ENCODE measurements around the gene IQCH.
"Not testable (repeated sequence)": the region's sequence is repeated elsewhere in the genome, so short reads cannot be mapped to it uniquely, and the experiment has no call there.

Gene IQCH

DNA sequence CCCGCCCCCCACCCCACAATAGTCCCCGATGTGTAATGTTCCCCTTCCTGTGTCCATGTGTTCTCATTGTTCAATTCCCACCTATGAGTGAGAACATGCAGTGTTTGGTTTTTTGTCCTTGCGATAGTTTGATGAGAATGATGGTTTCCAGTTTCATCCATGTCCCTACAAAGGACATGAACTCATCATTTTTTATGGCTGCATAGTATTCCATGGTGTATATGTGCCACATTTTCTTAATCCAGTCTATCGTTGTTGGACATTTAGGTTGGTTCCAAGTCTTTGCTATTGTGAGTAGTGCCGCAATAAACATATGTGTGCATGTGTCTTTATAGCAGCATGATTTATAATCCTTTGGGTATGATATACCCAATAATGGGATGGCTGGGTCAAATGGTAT, 193.8 kb downstream of the IQCH start:
- not testable (repeated sequence) for H3K4me1 ChIP-seq (ENCODE audit: control insufficient read depth, insufficient read depth, low read length, poor library complexity, severe bottlenecking); H3K4me3 ChIP-seq (ENCODE audit: insufficient read depth, low read depth, low read length, poor library complexity, severe bottlenecking); H3K9me3 ChIP-seq (ENCODE audit: control insufficient read depth, low read length); H3K36me3 ChIP-seq (ENCODE audit: control insufficient read depth, insufficient read depth, low read length); DNase-seq; H3K27me3 ChIP-seq (replicated peaks; ENCODE audit: control insufficient read depth, insufficient read depth, low read length, poor library complexity, severe bottlenecking); H3K27ac ChIP-seq (ENCODE audit: insufficient read depth, low read length, poor library complexity, severe bottlenecking)

DNA sequence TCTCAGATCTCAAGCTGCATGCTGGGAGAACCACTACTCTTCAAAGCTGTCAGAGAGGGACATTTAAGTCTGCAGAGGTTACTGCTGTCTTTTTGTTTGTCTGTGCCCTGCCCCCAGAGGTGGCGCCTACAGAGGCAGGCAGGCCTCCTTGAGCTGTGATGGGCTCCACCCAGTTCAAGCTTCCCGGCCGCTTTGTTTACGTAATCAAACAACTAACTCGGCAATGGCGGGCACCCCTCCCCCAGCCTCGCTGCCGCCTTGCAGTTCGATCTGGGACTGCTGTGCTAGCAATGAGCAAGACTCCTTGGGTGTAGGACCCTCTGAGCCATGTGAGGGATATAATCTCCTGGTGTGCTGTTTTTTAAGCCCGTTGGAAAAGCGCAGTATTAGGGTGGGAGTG, 199.1 kb downstream of the IQCH start:
- DNase-seq; H3K36me3 ChIP-seq (ENCODE audit: control insufficient read depth, insufficient read depth, low read length); H3K27me3 ChIP-seq (replicated peaks; ENCODE audit: control insufficient read depth, insufficient read depth, low read length, poor library complexity, severe bottlenecking); H3K4me1 ChIP-seq (ENCODE audit: control insufficient read depth, insufficient read depth, low read length, poor library complexity, severe bottlenecking); H3K27ac ChIP-seq (ENCODE audit: insufficient read depth, low read length, poor library complexity, severe bottlenecking); H3K9me3 ChIP-seq (ENCODE audit: control insufficient read depth, low read length); H3K4me3 ChIP-seq (ENCODE audit: insufficient read depth, low read depth, low read length, poor library complexity, severe bottlenecking): not testable (repeated sequence)

DNA sequence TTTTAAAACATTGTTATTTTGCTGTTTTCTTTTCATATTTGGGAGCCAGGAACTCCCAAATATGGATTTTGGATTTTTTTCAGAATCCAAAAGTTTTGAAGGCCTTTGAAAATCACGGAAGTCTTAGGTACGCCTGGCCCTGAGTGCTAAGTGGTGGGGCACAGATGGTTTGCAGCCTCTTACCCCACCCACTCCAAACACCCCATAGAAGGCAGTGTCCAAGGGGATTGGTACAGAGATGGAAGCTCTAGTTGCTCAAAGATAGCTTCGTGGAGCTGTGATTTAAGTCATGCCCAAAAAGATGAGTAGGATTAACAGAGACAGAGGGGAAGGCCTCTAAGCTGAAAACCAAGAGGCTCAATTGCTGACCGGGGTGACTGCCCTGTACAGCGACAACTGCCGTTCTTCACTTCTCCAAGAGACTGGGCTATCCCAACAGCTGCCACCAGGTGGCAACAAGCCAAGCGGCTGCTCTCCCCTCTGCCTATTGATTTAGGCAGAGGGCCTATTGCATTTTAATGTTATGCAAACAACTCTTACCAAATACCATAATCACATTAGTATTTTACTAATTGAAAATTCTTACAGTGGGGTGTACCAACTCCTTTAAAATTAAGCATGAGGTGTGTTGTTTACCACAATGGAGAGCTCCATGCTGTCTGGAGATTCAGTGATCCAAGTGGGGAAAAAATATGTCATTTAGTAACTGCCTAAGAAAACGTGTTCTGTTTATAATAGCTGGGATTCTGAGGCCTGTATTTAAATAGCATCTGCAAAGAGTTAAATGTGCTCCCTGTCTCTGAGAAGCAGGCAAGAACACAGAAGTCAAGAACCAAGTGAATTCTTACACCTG, 202.3 kb downstream of the IQCH start:
- no peak overlapping the region for H3K4me3 ChIP-seq (ENCODE audit: insufficient read depth, low read depth, low read length, poor library complexity, severe bottlenecking)
- no peaks in the 10 kb centered on the region for H3K36me3 ChIP-seq (ENCODE audit: control insufficient read depth, insufficient read depth, low read length)
- peak; percentile 52 to 68 (median 56) for DNase-seq
- H3K27me3 ChIP-seq (replicated peaks; ENCODE audit: control insufficient read depth, insufficient read depth, low read length, poor library complexity, severe bottlenecking): no peaks in the 10 kb centered on the region
- no peak overlapping the region for H3K27ac ChIP-seq (ENCODE audit: insufficient read depth, low read length, poor library complexity, severe bottlenecking)
- no peaks in the 10 kb centered on the region for H3K4me1 ChIP-seq (ENCODE audit: control insufficient read depth, insufficient read depth, low read length, poor library complexity, severe bottlenecking)
- H3K9me3 ChIP-seq (ENCODE audit: control insufficient read depth, low read length): no peaks in the 10 kb centered on the region

DNA sequence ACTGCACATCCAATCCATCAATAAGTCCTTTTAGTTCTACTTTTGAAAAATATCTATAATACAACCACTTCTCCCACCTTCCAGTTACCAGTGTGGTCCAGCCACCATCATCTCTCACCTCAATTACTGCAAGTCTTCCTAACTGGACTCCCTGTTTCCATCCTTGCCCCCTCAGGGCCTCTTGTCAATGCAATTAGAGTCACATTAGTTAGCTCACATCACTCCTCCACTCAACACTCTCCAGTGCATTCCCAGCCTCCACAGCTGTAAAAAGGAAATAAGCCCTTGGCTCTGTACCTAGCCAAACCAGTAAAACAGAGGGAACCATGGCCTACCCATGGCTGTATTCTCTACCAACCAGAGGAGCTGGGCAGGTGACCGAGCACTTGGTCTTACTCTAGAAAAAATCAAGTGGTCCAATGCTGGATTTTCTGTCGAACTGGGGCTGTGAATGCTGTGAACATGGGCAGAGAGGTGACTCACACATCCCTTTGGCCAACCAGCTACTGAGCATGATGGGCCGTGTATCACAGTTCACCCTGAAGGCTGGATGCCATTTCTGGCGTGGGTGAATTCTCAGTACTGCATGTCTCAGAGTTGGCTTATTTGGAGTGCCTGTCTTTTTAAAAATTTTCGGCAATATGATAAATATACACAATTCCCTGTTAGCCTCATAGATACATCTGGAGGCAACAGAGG, 203.9 kb downstream of the IQCH start:
- no peak for DNase-seq
- Histone ChIP-seq H3K4me1 (ENCODE audit: control insufficient read depth, insufficient read depth, low read length, poor library complexity, severe bottlenecking) (no peaks in the 10 kb centered on the region), H3K27ac (ENCODE audit: insufficient read depth, low read length, poor library complexity, severe bottlenecking) (no peak overlapping the region), H3K4me3 (ENCODE audit: insufficient read depth, low read depth, low read length, poor library complexity, severe bottlenecking) (no peak overlapping the region), H3K9me3 (ENCODE audit: control insufficient read depth, low read length) (no peaks in the 10 kb centered on the region), H3K27me3 (replicated peaks; ENCODE audit: control insufficient read depth, insufficient read depth, low read length, poor library complexity, severe bottlenecking) (no peaks in the 10 kb centered on the region), H3K36me3 (ENCODE audit: control insufficient read depth, insufficient read depth, low read length) (no peaks in the 10 kb centered on the region)

DNA sequence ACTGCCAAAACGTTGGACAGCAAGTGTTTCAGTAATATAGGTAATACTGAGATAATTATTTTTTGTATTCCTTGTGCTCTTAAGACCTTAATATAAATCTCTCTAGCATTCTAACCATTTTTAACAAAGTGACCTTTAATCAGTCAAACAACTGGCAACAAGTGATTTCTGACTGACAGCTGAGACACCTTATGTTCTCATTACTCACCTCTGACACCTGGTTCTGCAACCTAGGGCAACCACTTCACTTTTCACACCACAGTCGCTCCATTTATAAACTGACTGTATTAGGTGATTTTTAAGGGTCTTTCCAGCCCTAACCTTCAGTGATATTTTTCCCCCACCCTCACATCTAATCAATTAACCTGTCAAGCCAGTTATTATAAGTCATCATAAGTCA, 205.9 kb downstream of the IQCH start:
- Histone ChIP-seq H3K27ac (ENCODE audit: insufficient read depth, low read length, poor library complexity, severe bottlenecking) (no peak overlapping the region), H3K27me3 (replicated peaks; ENCODE audit: control insufficient read depth, insufficient read depth, low read length, poor library complexity, severe bottlenecking) (no peaks in the 10 kb centered on the region), H3K9me3 (ENCODE audit: control insufficient read depth, low read length) (no peaks in the 10 kb centered on the region), H3K36me3 (ENCODE audit: control insufficient read depth, insufficient read depth, low read length) (no peaks in the 10 kb centered on the region), H3K4me3 (ENCODE audit: insufficient read depth, low read depth, low read length, poor library complexity, severe bottlenecking) (no peak overlapping the region), H3K4me1 (ENCODE audit: control insufficient read depth, insufficient read depth, low read length, poor library complexity, severe bottlenecking) (no peaks in the 10 kb centered on the region)
- no peak for DNase-seq

DNA sequence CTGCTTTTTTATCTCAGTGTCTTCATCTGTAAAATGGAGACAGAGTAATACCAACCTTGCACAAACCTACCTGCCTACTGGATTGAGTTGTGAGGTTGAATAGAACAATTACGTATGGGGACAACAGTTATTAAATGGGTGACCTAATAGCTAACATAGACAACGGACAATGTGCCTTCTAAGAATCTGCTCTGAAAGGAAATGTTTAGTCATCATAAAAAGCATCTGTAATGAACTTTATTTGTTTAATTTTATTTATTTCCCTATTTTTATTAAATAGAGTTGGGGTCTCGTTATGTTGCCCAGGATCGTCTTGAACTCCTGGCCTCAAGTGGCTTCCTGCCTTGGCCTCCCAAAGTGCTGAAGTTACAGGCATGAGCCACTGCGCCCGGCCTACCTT, 207.1 kb downstream of the IQCH start:
- no peak for DNase-seq
- H3K4me3 ChIP-seq (ENCODE audit: insufficient read depth, low read depth, low read length, poor library complexity, severe bottlenecking): no peak overlapping the region
- no peaks in the 10 kb centered on the region for H3K27me3 ChIP-seq (replicated peaks; ENCODE audit: control insufficient read depth, insufficient read depth, low read length, poor library complexity, severe bottlenecking)
- no peaks in the 10 kb centered on the region for H3K9me3 ChIP-seq (ENCODE audit: control insufficient read depth, low read length)
- no peaks in the 10 kb centered on the region for H3K36me3 ChIP-seq (ENCODE audit: control insufficient read depth, insufficient read depth, low read length)
- no peak overlapping the region for H3K27ac ChIP-seq (ENCODE audit: insufficient read depth, low read length, poor library complexity, severe bottlenecking)
- H3K4me1 ChIP-seq (ENCODE audit: control insufficient read depth, insufficient read depth, low read length, poor library complexity, severe bottlenecking): no peaks in the 10 kb centered on the region

DNA sequence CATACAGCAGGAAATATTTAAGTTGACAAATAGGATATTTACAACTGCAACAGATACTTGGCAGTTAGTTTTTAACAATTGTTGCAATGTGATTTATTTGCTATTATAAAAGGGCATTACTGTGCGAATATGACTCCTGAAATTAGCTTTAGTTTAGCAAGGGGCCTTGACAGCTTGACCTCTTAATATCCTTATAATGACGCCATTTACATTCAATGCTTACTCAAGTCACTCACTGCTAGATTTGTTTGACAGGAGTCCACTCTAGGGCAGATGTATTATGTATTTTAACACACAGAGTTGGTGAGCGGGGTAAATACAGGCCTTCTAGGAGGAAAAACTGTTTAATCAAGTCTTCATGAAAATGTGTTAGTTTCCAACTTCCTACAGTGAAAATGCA, 208.3 kb downstream of the IQCH start:
- Histone ChIP-seq H3K27ac (ENCODE audit: insufficient read depth, low read length, poor library complexity, severe bottlenecking) (no peak overlapping the region), H3K4me1 (ENCODE audit: control insufficient read depth, insufficient read depth, low read length, poor library complexity, severe bottlenecking) (no peaks in the 10 kb centered on the region), H3K27me3 (replicated peaks; ENCODE audit: control insufficient read depth, insufficient read depth, low read length, poor library complexity, severe bottlenecking) (no peaks in the 10 kb centered on the region), H3K9me3 (ENCODE audit: control insufficient read depth, low read length) (no peaks in the 10 kb centered on the region), H3K36me3 (ENCODE audit: control insufficient read depth, insufficient read depth, low read length) (no peaks in the 10 kb centered on the region), H3K4me3 (ENCODE audit: insufficient read depth, low read depth, low read length, poor library complexity, severe bottlenecking) (no peak overlapping the region)
- no peak for DNase-seq

DNA sequence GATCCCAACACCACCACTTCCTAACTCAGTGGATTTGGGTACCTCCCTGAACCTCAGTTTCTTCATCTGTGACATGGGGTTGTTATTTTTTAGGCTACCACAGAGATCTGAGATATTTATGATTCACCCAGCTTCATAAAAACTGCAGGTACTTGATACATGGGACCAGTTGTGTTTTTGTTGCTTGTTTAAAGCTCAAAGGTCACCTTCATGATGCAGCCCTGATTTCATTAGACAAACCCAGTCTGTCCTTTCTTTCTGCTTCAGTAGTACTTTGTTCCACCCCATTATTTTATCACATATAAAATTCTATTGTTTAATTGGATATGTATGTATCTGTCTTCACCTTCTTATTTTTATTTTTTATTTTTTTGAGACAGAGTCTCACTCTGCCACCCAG, 208.9 kb downstream of the IQCH start:
- no peaks in the 10 kb centered on the region for H3K4me1 ChIP-seq (ENCODE audit: control insufficient read depth, insufficient read depth, low read length, poor library complexity, severe bottlenecking)
- H3K4me3 ChIP-seq (ENCODE audit: insufficient read depth, low read depth, low read length, poor library complexity, severe bottlenecking): no peak overlapping the region
- H3K9me3 ChIP-seq (ENCODE audit: control insufficient read depth, low read length): no peaks in the 10 kb centered on the region
- no peaks in the 10 kb centered on the region for H3K36me3 ChIP-seq (ENCODE audit: control insufficient read depth, insufficient read depth, low read length)
- no peak for DNase-seq
- no peaks in the 10 kb centered on the region for H3K27me3 ChIP-seq (replicated peaks; ENCODE audit: control insufficient read depth, insufficient read depth, low read length, poor library complexity, severe bottlenecking)
- no peak overlapping the region for H3K27ac ChIP-seq (ENCODE audit: insufficient read depth, low read length, poor library complexity, severe bottlenecking)

DNA sequence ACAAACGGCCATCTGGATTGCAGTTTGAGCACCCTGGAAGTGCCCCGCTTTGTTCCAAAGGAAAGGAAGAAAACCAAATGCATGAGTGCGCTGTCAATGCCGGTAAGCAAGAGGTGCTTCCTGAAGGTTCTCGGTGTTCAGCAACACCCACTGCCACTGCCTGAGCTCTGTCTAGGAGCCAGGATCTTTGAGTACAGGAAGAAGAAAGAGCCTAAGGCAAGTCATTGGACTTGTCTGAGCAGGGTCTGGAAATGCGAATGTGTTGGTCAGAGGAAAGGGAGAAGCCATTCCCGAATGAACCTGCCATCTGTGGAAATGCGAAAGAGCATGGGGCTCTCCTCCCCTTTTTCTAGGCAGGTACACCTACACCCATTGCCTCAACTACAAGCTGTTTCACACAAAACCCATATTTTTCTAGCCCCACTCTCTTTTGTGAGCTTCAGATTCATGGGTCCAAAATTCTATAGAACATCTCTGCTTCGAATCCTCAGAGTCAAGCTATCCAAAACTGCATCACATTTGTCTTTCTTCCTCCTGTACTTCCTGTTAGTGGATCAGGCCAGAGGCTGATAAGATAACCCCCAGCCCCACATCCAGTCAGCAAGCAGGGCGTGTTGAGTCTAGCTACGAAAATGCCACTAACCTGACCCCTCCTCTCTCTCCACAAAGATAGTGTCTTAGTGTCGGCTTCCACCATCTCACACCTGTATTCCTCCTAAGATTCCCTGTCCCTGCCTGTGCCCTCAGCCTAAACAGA, 210.8 kb downstream of the IQCH start:
- Histone ChIP-seq H3K36me3 (ENCODE audit: control insufficient read depth, insufficient read depth, low read length) (no peaks in the 10 kb centered on the region), H3K9me3 (ENCODE audit: control insufficient read depth, low read length) (no peaks in the 10 kb centered on the region), H3K27me3 (replicated peaks; ENCODE audit: control insufficient read depth, insufficient read depth, low read length, poor library complexity, severe bottlenecking) (no peaks in the 10 kb centered on the region), H3K4me1 (ENCODE audit: control insufficient read depth, insufficient read depth, low read length, poor library complexity, severe bottlenecking) (no peaks in the 10 kb centered on the region), H3K27ac (ENCODE audit: insufficient read depth, low read length, poor library complexity, severe bottlenecking) (no peak overlapping the region), H3K4me3 (ENCODE audit: insufficient read depth, low read depth, low read length, poor library complexity, severe bottlenecking) (no peak overlapping the region)
- no peak for DNase-seq

DNA sequence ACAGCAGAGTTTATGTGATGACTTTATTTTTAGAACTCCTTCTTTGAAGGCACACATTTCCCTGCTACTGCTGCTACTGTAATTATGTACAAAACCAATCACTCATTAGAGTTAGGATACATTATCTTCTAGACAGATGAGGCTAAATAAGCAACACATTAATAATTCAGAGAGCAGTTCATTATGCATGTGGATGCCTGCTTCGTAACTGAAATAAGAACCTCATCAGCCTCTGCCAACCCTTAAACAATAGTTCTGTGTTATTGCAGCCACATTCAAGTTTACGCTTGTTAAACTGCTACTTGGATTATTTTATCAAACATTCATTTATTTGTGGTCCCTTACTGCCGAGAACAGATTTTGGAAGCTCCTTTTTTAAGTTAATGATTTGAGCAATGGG, 213.8 kb downstream of the IQCH start:
- Histone ChIP-seq H3K9me3 (ENCODE audit: control insufficient read depth, low read length) (no peaks in the 10 kb centered on the region), H3K27me3 (replicated peaks; ENCODE audit: control insufficient read depth, insufficient read depth, low read length, poor library complexity, severe bottlenecking) (no peaks in the 10 kb centered on the region), H3K4me3 (ENCODE audit: insufficient read depth, low read depth, low read length, poor library complexity, severe bottlenecking) (no peak overlapping the region), H3K27ac (ENCODE audit: insufficient read depth, low read length, poor library complexity, severe bottlenecking) (no peak overlapping the region), H3K36me3 (ENCODE audit: control insufficient read depth, insufficient read depth, low read length) (no peaks in the 10 kb centered on the region), H3K4me1 (ENCODE audit: control insufficient read depth, insufficient read depth, low read length, poor library complexity, severe bottlenecking) (no peaks in the 10 kb centered on the region)
- DNase-seq: no peak

Data from effector memory CD4-positive, alpha-beta T cell (primary cell).